Psoas muscle (tissue), 8 donors: ENCODE measurements around the gene NDUFB5. TPM values are rescaled to one million over a fixed set of nuclear protein-coding genes. Genes with fewer than 3 reads are reported as not detected.

Experiments
- ATAC-seq, 4 donors: fragments of 200-7000 bp; cut with Tn5 transposase; one replicate each; pipeline ENCODE4 v1.9.1; 2020; ENCODE audit warnings: moderate library complexity in 3 of 4, mild to moderate bottlenecking in 2 of 4
- DNase-seq, 2 donors: peaks; one replicate each; pipeline ENCODE4 v3.0.0-alpha.2; 2020
- H3K27ac ChIP-seq: fragments of 200-600 bp; one replicate; pipeline ENCODE4 v1.8.0; 2022
- H3K27me3 ChIP-seq, 3 donors: fragments of 200-600 bp in 1 of 3; one replicate each; pipeline versions ENCODE4 v1.6.1 to v1.8.0; 2013 to 2022; ENCODE audit warnings: low read length in 2 of 3, mild to moderate bottlenecking in 2 of 3, moderate library complexity in 1 of 3; ENCODE audit not compliant: insufficient read depth in 3 of 3
- H3K36me3 ChIP-seq, 2 donors: fragments of 200-600 bp in 1 of 2; one replicate each; pipeline versions ENCODE4 v1.6.1 to v1.8.0; 2013 to 2022; ENCODE audit warnings: low read depth in 1 of 2, mild to moderate bottlenecking in 1 of 2, moderate library complexity in 1 of 2; ENCODE audit not compliant: insufficient read depth in 1 of 2
- H3K4me1 ChIP-seq: fragments of 200-600 bp; one replicate; pipeline ENCODE4 v1.8.0; 2022
- H3K4me3 ChIP-seq: fragments of 200-600 bp; one replicate; pipeline ENCODE4 v1.8.0; 2022; ENCODE audit warnings: mild to moderate bottlenecking
- H3K9me3 ChIP-seq: fragments of 200-600 bp; one replicate; pipeline ENCODE4 v1.8.0; 2022
- WGBS, 3 donors: extraction: QIAGEN DNeasy Blood & Tissue Kit; methylation state at CpG; one replicate each; pipeline versions ENCODE4 v1.1.6 to v1.1.7; 2013; 5-methylcytosine and 5-hydroxymethylcytosine counted together
- intact Hi-C, 2 donors: fragments of 100-400 bp; cut with DNase I; formaldehyde crosslinking; loops; one replicate each; pipeline versions ENCODE4 v1.11.0 to v1.14.2; 2022
- polyA plus RNA-seq, 3 donors: library from polyadenylated mRNA; stranded (reverse); fragments of 200-250 nt; gene quantifications; one replicate each; pipeline ENCODE4 v1.2.3, GENCODE V29; 2013
- total RNA-seq, 4 donors: library from RNA; stranded (reverse); fragmentation: NEBNext Ultra II Directional in 2 of 4; extraction: Animal tissue kit (Norgen Biotek cat#: 25700) in 2 of 4; gene quantifications; one replicate each; pipeline versions ENCODE4 v1.2.1 to v1.2.4, GENCODE V29; 2021 to 2023
- TF ChIP-seq, protein P1 (sequence below): fragments of 200-600 bp; IDR thresholded peaks from one replicate; pipeline ENCODE4 v1.8.0; 2022; ENCODE audit warnings: antibody characterized with exemption
- donor health status: healthy with polysubstance abuse.
- donor health status: DM: no; HTN: no; CAD: no; lungs with moderate emphysema.
- donor health status: Bipolar disorder and iron deficiency.
- donor health status: healthy.
- donor health status: DM: yes; HTN: yes; CAD: no.
- donor health status: DM: no; HTN: no; CAD: no.
- donor health status: DM: no; HTN: no; CAD: no.
- donor health status: DM: yes; HTN: yes; CAD: no.

The NDUFB5 gene
- total and polyA plus RNA-seq, 7 donors = 147 to 261 (median 181) TPM

DNA sequence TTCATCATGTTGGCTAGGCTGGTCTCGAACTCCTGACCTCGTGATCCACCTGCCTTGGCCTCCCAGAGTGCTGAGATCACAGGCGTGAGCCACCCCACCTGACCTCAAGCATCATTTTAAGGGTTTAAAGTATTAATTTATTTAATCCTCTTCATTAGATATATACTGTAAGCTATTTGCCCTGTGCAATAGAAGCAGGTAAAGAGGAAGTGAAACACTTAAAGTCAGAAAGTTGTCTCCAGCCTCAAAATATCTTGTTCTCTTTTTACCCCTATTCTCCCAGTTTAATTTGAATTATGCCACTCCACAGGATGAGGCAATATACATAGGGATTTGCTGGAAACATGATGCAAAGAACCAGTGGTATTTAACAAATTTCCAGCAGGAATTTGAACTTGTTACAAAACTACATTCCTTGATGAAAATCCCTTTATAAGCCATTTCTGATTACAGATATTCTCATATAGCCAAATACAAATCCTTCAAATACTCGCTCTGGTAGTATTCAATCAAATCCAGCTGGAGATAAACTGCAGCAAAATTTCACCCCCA lies 2.0 kb downstream of the NDUFB5 start:
- DNase-seq (no peak), ATAC-seq (no peak)
- H3K9me3 ChIP-seq = no peaks in the 10 kb centered on the region
- no peaks in the 10 kb centered on the region for H3K27me3 ChIP-seq
- H3K4me1 ChIP-seq = peaks cover 27% of the 10 kb centered on the region
- H3K36me3 ChIP-seq = peaks cover 4 to 53% of the 10 kb centered on the region in 2 donors
- TF ChIP-seq, protein P1, sequence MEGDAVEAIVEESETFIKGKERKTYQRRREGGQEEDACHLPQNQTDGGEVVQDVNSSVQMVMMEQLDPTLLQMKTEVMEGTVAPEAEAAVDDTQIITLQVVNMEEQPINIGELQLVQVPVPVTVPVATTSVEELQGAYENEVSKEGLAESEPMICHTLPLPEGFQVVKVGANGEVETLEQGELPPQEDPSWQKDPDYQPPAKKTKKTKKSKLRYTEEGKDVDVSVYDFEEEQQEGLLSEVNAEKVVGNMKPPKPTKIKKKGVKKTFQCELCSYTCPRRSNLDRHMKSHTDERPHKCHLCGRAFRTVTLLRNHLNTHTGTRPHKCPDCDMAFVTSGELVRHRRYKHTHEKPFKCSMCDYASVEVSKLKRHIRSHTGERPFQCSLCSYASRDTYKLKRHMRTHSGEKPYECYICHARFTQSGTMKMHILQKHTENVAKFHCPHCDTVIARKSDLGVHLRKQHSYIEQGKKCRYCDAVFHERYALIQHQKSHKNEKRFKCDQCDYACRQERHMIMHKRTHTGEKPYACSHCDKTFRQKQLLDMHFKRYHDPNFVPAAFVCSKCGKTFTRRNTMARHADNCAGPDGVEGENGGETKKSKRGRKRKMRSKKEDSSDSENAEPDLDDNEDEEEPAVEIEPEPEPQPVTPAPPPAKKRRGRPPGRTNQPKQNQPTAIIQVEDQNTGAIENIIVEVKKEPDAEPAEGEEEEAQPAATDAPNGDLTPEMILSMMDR = no peak
- 82 to 94% (median 84%) methylated on average over 4 of the region's 4 CpGs for WGBS, 3 donors
- intact Hi-C loops = loop anchor here in 1 of 2 donors (5.0 to 10.0 kb wide), 2 partner anchors 131 to 262 kb away; partner anchors contain the start of gene MFN1
- no peak overlapping the region for H3K4me3 ChIP-seq
- H3K27ac ChIP-seq = no peak overlapping the region

- intact Hi-C loops = loop anchor here in 1 of 2 donors (5.0 to 10.0 kb wide), 2 partner anchors 128 to 264 kb away; partner anchors contain the start of gene MFN1
- TF ChIP-seq, protein P1 = no peak
- no peak for ATAC-seq
- Histone ChIP-seq H3K4me1 (peaks cover 17% of the 10 kb centered on the region), H3K36me3 (peaks cover 3 to 58% of the 10 kb centered on the region in 2 donors), H3K27ac (no peak overlapping the region), H3K27me3 (no peaks in the 10 kb centered on the region), H3K9me3 (no peaks in the 10 kb centered on the region), H3K4me3 (no peak overlapping the region)
- WGBS, 3 donors = 58 to 69% (median 61%) methylated on average over 6 of the region's 6 CpGs
- DNase-seq = no peak
Observed at GRCh38 chr3:179608931-179609720, 4.5 kb downstream of the NDUFB5 start.

DNA sequence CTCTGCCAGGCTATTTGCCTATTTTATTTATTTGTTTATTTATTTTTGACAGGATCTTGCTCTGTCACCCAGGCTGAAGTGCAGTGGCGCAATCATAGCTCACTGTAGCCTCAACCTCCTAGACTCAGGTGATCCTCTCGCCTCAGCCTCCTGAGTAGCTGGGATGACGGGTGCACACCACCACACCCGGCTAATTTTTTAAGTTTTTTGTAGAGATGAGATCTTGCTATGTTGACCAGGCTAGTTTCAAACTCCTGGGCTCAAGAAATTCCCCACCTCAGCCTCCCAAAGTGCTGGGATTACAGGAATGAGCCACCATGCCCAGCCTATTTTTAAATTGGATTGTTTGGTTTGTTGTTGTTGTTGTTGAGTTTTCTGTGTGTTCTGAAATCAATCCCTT lies 5.5 kb downstream of the NDUFB5 start:
- Histone ChIP-seq H3K4me3 (no peak overlapping the region), H3K27ac (no peak overlapping the region), H3K27me3 (no peaks in the 10 kb centered on the region), H3K4me1 (peaks cover 17% of the 10 kb centered on the region), H3K9me3 (no peaks in the 10 kb centered on the region), H3K36me3 (peaks cover 3 to 65% of the 10 kb centered on the region in 2 donors)
- TF ChIP-seq, protein P1 = no peak
- intact Hi-C loops = no loop called here
- WGBS, 3 donors = 98% methylated on average over 4 of the region's 4 CpGs
- DNase-seq = no peak
- no peak for ATAC-seq

DNA sequence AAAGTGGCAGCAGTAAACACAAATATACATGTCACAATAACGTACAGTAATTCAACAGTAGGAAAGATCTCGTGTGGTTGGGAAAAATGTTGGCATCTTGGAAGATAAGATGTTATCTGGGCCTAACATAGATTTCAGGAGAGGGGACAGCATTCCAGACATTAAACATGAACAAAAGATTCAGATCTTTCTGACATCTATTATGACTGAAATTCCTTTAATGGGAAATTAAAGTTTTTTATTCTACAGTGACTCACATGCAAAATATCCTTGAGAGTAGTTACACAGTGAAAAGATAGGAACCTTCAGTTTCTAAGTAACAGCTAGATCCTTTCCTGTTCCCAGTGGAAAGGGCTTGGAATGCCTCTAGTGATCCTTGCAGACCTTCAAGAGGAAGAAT lies 9.2 kb downstream of the NDUFB5 start:
- 56 to 71% (median 57%) methylated on average over 2 of the region's 2 CpGs for WGBS, 3 donors
- peaks cover 3 to 75% of the 10 kb centered on the region in 2 donors for H3K36me3 ChIP-seq
- TF ChIP-seq, protein P1 = no peak
- intact Hi-C loops = no loop called here
- DNase-seq (no peak), ATAC-seq (no peak)
- no peaks in the 10 kb centered on the region for H3K27me3 ChIP-seq
- no peaks in the 10 kb centered on the region for H3K4me1 ChIP-seq
- H3K9me3 ChIP-seq = no peaks in the 10 kb centered on the region
- no peak overlapping the region for H3K27ac ChIP-seq
- no peak overlapping the region for H3K4me3 ChIP-seq
